ENCODE measurements around the gene BIRC7.

- TF ChIP-seq CTCF (conservative IDR thresholded peaks at IDR 0.05; ENCODE audit: low read length) (no peak), EZH2phosphoT487 (IDR thresholded peaks at IDR 0.05; ENCODE audit: borderline replicate concordance, low read depth, low read length) (no peak)
Measured at GRCh38 chr20:63194007-63194796, 41.5 kb upstream of the BIRC7 start.

Measured in OCI-LY7 (cell line).